HG02870 (cell line): Measurements from ENCODE around the gene SLC25A26.

Source experiments
- ATAC-seq: cut with Tn5 transposase; IDR thresholded peaks from one replicate; pipeline ENCODE4 v1.9.1; 2021; ENCODE audit warnings: mild to moderate bottlenecking, moderate library complexity; ENCODE audit not compliant: unreplicated experiment

Gene SLC25A26

DNA sequence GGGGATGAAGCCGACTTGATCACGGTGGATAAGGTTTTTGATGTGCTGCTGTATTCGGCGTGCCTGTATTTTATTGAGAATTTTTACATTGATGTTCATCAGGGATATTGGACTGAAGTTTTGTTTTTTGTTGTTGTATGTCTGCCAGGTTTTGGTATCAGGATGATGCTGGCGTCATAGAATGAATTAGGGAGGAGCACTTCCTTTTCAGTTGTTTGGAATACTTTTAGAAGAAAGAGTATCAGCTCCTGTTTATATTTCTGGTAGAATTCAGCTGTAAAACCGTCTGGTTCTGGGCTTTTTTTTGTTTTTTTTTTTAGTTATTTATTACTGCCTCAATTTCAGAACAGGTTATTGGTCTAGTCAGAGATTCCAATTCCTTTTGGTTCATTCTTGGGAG, 93.7 kb downstream of the SLC25A26 start:
- ATAC-seq, result no peak

- no peak for ATAC-seq
These were observed 97.1 kb downstream of the SLC25A26 start for GRCh38 chr3:66317750-66318376.

- peak; percentile 48 for ATAC-seq
These were observed 99.6 kb downstream of the SLC25A26 start for GRCh38 chr3:66320390-66320789.

DNA sequence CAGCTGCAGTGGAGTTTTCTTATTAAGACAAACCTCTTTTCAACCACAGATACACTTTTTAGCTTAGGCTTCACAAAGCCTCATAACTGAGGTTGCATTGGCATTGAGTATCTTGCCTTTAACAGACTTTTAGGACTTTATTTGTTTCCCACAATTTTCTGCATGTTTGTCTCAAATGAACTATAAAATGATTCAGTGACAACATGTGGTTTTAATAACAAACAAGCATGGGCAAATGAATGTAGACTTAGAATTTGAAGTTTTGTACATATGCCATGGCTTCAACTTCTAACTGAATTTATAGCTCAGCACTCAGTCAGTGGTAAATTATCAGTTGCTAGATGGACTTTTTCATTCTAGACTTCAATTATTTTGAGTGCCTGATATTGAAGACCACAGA, 101.6 kb downstream of the SLC25A26 start:
- ATAC-seq, result no peak

GRCh38 chr3:66326340-66326739, 105.5 kb downstream of the SLC25A26 start:
- no peak for ATAC-seq

GRCh38 chr3:66335671-66336070, 114.9 kb downstream of the SLC25A26 start:
- no peak for ATAC-seq

DNA sequence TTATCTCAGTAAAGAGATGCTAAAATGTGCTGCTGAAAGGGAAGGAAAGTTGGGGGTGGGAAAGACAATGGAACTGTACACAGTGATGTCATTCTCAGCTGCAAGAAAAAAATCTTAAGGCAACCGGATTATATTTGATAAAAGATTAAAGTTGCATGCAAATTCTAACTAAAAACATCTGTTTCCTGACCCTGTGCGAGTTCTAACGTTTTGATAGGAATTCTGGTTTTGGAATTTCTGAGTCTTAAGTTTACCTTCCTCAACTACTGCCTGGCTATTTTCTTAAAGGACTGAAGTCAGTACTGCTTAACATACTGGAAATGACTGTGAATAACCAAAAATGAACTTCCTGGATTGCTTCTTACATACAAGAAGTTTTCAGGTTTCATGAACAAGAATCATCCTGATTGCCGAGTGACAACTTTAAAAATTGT, 115.5 kb downstream of the SLC25A26 start:
- ATAC-seq, result no peak

- ATAC-seq, result no peak
These were observed 118.1 kb downstream of the SLC25A26 start for GRCh38 chr3:66338927-66339326.

- ATAC-seq, result no peak
These were observed 122.0 kb downstream of the SLC25A26 start for GRCh38 chr3:66342717-66343356.

DNA sequence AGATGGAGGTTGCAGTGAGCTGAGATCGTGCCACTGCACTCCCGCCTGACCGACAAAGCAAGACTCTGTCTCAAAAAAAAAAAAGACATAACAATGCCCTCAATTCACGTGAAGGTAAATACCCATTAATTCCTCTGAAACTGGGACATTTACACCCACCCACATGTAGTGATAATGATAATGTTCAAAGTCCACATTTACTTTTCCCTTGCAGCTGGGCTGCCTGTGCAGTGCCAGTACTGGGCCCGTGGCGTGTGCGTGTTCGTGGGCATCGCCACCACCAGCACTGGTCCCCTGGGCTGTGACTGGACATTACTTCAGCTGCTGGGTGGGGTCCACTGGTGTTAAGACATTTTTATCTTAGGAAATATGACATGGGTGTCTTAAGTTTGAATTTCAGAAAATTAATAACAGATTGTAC, 123.6 kb downstream of the SLC25A26 start:
- no peak for ATAC-seq

DNA sequence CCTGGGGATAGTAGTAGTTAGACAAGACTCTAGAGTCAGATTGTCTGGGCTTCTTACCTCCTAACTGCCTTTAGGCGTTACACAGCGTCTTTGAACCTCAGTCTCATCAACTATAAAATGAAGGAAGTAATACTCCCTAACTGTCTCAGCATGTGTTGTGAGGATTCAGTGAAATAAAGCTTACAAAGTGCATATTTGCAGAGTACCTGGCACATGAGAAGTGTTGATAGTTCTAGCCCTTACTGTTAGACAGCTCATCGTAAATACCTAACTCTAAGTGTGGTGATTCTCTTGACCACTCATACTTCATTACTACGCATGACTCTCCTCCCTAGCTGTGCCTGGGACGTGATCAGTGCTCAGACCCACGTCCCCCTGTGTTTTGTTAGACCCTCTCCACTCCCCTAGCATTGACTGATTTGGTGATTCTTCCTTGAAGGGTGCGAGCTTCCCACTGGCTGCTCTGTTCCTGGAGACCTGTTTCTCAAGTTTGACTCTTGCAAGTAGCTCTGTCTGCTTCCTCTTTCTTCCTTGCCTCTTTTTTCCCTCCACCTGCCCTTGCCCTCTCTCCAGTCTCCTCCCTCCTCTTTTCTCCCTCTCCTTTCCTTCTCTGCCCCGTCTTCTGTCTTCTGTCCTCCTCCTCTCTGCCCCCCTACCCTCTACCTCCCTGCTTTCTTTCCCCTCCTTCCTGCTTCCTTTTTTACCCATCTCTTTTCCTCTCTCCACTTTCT, 124.2 kb downstream of the SLC25A26 start:
- no peak for ATAC-seq

DNA sequence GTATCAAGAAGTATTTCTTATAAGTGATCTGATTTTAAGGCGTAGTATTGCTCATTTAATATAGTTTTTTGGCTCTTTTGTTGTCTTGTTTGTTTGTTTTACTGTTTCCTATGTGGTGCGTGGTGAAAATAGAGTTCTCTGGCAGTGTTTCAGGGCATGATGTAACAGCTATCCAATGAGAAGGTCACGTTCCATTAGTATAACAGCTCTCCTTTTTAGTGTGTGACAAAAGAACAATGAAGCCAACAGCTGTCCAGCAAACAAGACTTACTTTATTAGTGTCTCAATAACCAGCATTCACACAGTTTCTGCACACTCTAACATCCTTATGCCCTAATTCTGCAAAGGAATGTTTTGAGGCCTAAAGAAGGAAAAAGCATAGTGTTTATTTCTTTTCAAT, 127.9 kb downstream of the SLC25A26 start:
- ATAC-seq, result no peak

DNA sequence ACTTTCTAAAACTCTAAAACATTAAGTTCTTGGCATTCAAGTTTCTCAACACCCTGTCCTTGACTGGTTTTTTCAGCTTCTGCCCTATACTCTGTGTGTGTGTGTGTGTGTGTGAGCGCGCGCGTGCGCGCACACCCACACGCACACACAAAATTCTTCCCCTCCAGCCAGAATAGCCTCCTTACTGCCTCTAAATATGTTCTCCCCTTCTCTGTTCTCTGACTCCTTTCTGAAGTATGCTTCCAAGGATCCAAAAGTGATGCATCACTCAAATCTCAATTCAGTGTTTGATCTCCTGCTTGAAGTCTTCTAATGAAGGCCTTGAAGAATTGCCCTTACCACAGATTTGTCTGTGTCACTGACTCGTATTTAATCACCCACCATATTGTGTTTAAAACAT, 129.8 kb downstream of the SLC25A26 start:
- no peak for ATAC-seq

GRCh38 chr3:66353039-66353438, 132.2 kb downstream of the SLC25A26 start:
- ATAC-seq, result no peak

GRCh38 chr3:66353530-66353929, 132.7 kb downstream of the SLC25A26 start:
- no peak for ATAC-seq

- no peak for ATAC-seq
These were observed 133.2 kb downstream of the SLC25A26 start for GRCh38 chr3:66354001-66354400.

DNA sequence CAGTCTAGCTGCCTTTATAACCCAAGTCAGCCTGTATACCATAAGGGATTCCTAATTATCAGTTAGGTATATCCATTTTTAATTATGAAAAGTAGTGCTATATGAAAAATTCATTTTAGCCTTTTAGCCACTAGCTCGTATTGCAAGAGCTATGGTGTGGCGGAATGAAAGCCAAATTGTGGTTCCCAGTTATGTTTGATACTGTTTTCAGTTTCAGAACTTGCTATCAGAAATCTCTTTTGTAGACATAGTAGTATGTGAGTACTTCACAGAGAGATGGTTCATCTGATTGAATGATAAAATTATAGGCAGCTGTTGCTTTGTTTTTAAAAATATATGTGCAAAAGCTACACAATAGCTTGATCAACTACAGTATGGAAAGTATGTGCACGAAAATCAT, 134.6 kb downstream of the SLC25A26 start:
- ATAC-seq, result peak; percentile 98

DNA sequence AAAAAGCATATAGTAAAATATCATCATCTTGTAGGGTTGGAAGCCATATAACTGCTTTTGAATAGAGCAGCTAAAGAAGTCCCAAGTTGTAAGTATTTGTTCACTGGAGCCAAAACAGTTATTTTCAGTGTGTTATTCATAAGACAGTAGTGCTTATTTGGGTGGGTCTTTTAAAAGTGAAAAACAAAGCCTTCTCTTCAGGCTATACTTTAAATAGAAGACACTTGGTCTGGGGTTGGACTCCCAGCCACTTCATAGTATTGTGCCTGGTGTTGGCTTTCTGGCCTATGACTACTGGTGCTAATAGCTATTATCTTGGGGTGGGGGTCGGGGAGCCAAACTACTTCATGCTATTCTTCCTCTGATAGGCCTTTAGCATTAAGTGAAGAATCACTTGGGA, 135.2 kb downstream of the SLC25A26 start:
- no peak for ATAC-seq

GRCh38 chr3:66361356-66361755, 140.6 kb downstream of the SLC25A26 start:
- ATAC-seq, result no peak

DNA sequence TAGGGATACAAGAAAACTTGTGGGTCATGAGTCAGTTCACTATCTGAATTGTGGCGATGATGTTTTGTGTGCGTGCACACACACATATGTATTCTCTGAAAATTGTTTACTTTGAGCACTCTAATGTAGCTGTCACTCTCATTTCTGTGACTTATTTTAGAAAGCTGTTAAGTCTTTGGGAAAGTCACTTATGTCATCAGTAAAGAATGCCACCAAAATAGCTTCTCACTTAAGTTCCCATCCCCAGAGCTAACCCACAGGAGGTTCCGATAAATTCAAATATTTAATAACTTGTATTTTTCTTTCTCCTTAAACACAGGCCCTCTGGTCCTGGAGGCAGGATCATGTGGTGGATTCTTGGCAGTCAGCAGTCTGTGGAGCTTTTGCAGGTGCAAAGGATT, 141.7 kb downstream of the SLC25A26 start:
- ATAC-seq, result no peak

- ATAC-seq, result no peak
These were observed 142.3 kb downstream of the SLC25A26 start for GRCh38 chr3:66363148-66363547.

DNA sequence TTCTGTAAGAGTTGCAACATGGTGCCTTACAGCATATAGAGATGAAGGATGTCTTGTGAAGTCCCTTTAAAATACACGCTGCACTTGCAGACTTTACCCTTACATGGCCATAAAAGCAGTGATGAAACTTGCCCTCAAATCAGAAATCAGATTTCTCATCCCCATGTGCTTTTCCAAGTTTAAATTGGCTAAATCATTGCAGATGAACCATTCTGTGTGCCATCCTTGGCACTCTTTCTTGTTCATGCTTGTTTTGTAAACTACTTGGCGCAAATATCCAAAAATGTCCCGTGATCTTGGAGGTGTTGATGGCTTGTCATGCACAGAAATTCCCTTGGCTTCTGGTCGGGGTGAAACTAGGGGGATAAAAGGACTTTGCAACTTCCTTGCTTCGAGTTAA, 144.3 kb downstream of the SLC25A26 start:
- ATAC-seq, result no peak
